Stomach (tissue), 4 donors: ENCODE results near the gene TCOF1.

ENCODE experiments used
- POLR2AphosphoS5 ChIP-seq, 3 donors: sonication (generic); formaldehyde crosslinking; IDR thresholded peaks; one replicate each; pipeline ENCODE4 v1.6.1; 2016; ENCODE audit warnings: antibody characterized with exemption in 3 of 3
- TF ChIP-seq, protein P1 (sequence below), 7 experiments: fragments of 450-650 bp in 4 of 7; fragments of 200-600 bp in 3 of 7; sonication (generic) in 3 of 7; IDR thresholded peaks; one replicate each; pipeline ENCODE4 v1.5.1; 2016 to 2019; ENCODE audit warnings: antibody characterized with exemption in 7 of 7, control low read depth in 2 of 7, mild to moderate bottlenecking in 1 of 7

DNA sequence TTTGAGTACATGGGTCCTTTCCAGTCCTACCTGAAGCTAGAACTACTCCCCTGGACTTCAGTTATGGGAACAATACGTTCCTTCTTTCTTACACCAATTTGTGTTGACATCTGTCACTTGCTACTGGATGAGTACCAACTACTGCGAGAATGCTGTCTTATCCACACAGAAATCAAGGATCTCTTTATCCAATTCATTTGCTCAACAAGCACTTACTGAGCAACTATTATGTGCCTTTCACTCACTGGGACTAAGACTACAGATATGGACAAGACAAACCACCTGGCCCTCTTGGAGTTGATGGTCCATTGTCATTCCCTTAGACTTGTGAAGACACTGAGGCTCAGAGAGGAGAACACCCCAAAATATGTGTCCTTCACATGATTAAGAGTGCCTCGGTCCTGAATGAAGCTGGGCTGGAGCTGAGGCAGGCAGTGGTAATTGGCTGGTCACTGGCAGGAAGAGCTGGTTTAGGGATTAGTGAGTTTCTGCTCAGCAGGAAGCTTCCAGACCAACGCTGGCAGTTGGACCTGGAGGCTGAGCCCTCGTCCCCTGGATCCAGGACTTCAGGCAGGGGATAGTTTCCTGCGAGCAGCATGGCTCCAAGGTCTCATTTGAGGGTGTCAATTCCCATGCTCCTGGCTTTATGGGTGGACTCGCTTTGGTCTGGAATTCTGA is 46.3 kb upstream of the TCOF1 start:
- no peak for TF ChIP-seq POLR2AphosphoS5 (IDR thresholded peaks at IDR 0.05)
- TF ChIP-seq, protein P1, sequence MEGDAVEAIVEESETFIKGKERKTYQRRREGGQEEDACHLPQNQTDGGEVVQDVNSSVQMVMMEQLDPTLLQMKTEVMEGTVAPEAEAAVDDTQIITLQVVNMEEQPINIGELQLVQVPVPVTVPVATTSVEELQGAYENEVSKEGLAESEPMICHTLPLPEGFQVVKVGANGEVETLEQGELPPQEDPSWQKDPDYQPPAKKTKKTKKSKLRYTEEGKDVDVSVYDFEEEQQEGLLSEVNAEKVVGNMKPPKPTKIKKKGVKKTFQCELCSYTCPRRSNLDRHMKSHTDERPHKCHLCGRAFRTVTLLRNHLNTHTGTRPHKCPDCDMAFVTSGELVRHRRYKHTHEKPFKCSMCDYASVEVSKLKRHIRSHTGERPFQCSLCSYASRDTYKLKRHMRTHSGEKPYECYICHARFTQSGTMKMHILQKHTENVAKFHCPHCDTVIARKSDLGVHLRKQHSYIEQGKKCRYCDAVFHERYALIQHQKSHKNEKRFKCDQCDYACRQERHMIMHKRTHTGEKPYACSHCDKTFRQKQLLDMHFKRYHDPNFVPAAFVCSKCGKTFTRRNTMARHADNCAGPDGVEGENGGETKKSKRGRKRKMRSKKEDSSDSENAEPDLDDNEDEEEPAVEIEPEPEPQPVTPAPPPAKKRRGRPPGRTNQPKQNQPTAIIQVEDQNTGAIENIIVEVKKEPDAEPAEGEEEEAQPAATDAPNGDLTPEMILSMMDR (IDR thresholded peaks at IDR 0.05): no peak
